Keratinocyte (primary cell): ENCODE measurements around the gene CLPX.

Experiments used
- EZH2 ChIP-seq: IDR thresholded peaks from one replicate; pipeline ENCODE4 v1.6.1; 2012; ENCODE audit warnings: inconsistent platforms, mild to moderate bottlenecking, low read length, moderate library complexity
- TF ChIP-seq, protein P1 (sequence below), 3 experiments: IDR thresholded peaks in 1 of 3; conservative IDR thresholded peaks in 1 of 3; optimal IDR thresholded peaks in 1 of 3; 2 replicates in 2 of 3; 3 replicates in 1 of 3; pipeline versions ENCODE3 to v1.5.1; 2011; ENCODE audit warnings: low read length in 3 of 3, mild to moderate bottlenecking in 3 of 3, moderate library complexity in 2 of 3, control low read depth in 1 of 3, inconsistent platforms in 1 of 3; ENCODE audit not compliant: insufficient read depth in 2 of 3; ENCODE audit errors: extremely low read depth in 1 of 3

DNA sequence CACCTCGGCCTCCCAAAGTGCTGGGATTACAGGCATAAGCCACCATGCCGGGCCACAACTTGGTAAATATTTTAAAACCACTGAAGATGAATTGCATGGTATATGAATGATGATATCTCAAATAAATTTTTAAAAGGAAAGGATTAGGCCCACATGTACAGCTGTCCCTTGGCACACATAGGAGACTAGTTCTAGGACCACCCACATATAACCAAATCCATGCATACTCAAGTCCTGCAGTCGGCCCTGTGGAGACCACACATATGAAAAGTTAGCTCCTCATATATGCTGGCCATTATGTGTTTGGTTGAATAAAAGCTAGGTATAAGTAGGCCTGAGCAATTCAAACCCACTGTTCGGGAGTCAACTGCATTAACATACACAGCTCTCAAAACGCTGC, 10.6 kb downstream of the CLPX start:
- TF ChIP-seq, protein P1, sequence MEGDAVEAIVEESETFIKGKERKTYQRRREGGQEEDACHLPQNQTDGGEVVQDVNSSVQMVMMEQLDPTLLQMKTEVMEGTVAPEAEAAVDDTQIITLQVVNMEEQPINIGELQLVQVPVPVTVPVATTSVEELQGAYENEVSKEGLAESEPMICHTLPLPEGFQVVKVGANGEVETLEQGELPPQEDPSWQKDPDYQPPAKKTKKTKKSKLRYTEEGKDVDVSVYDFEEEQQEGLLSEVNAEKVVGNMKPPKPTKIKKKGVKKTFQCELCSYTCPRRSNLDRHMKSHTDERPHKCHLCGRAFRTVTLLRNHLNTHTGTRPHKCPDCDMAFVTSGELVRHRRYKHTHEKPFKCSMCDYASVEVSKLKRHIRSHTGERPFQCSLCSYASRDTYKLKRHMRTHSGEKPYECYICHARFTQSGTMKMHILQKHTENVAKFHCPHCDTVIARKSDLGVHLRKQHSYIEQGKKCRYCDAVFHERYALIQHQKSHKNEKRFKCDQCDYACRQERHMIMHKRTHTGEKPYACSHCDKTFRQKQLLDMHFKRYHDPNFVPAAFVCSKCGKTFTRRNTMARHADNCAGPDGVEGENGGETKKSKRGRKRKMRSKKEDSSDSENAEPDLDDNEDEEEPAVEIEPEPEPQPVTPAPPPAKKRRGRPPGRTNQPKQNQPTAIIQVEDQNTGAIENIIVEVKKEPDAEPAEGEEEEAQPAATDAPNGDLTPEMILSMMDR (optimal IDR thresholded peaks at IDR 0.05 in 1 of 3, IDR thresholded peaks at IDR 0.05 in 1 of 3, conservative IDR thresholded peaks at IDR 0.05 in 1 of 3; ENCODE audit: extremely low read depth in 1 of 3, insufficient read depth in 2 of 3, low read length in 3 of 3), result no peak
- no peak for TF ChIP-seq EZH2
